Natural killer cell (primary cell): ENCODE results near the gene ULK4. TPM values are rescaled to one million over a fixed set of nuclear protein-coding genes. Genes with fewer than 3 reads are reported as not detected.
A peak's percentile ranks its signal among the peaks of the same experiment; 100 is the strongest.

Experiments
- ATAC-seq, 3 donors: fragments of 150-1000 bp in 2 of 3; fragments of 200-7000 bp in 1 of 3; cut with Tn5 transposase; 1 replicate in 1 of 3; 2 replicates in 2 of 3; pipeline ENCODE4 v1.10.0; 2021; ENCODE audit warnings: mild to moderate bottlenecking in 2 of 3, moderate library complexity in 2 of 3
- DNase-seq, 2 donors: peaks; one replicate each; pipeline versions ENCODE4 v3.0.0 to v3.0.0-alpha.2; 2013 to 2021; ENCODE audit warnings: mixed read lengths in 1 of 2
- H3K27ac ChIP-seq: one replicate; pipeline ENCODE4 v1.5.1; 2013; ENCODE audit warnings: mild to moderate bottlenecking, low read length
- H3K27me3 ChIP-seq: one replicate; pipeline ENCODE4 v1.6.1; 2013; ENCODE audit warnings: low read length; ENCODE audit not compliant: control insufficient read depth, insufficient read depth
- H3K36me3 ChIP-seq: one replicate; pipeline ENCODE4 v1.6.1; 2013; ENCODE audit warnings: low read length; ENCODE audit not compliant: control insufficient read depth, insufficient read depth
- H3K4me1 ChIP-seq: one replicate; pipeline ENCODE4 v1.6.1; 2013; ENCODE audit warnings: low read length; ENCODE audit not compliant: control insufficient read depth, insufficient read depth
- H3K4me3 ChIP-seq: one replicate; pipeline ENCODE4 v1.5.1; 2013; ENCODE audit warnings: low read length
- H3K9me3 ChIP-seq: one replicate; pipeline ENCODE4 v1.6.1; 2013; ENCODE audit warnings: low read length; ENCODE audit not compliant: control insufficient read depth, insufficient read depth
- H3K27ac Mint-ChIP-seq, 2 donors: one replicate each; pipeline ENCODE4 v1.8.0; 2022; ENCODE audit warnings: mild to moderate bottlenecking in 2 of 2, mixed read lengths in 2 of 2, moderate library complexity in 1 of 2
- H3K27me3 Mint-ChIP-seq, 2 donors: one replicate each; pipeline ENCODE4 v1.8.0; 2022; ENCODE audit warnings: low read depth in 2 of 2, mixed read lengths in 2 of 2
- H3K36me3 Mint-ChIP-seq: one replicate; pipeline ENCODE4 v1.8.0; 2022; ENCODE audit warnings: mixed read lengths
- H3K4me1 Mint-ChIP-seq, 2 donors: one replicate each; pipeline ENCODE4 v1.8.0; 2022; ENCODE audit warnings: mixed read lengths in 2 of 2
- H3K4me3 Mint-ChIP-seq: one replicate; pipeline ENCODE4 v1.8.0; 2022; ENCODE audit warnings: mild to moderate bottlenecking, moderate library complexity, mixed read lengths
- H3K9me3 Mint-ChIP-seq, 2 donors: one replicate each; pipeline ENCODE4 v1.8.0; 2022; ENCODE audit warnings: mixed read lengths in 2 of 2
- CTCF ChIP-seq: fragments of 200-600 bp; IDR thresholded peaks from one replicate; pipeline ENCODE4 v1.8.0; 2022; ENCODE audit warnings: antibody characterized with exemption
- WGBS: methylation state at CpG from one replicate; pipeline ENCODE4 v1.1.7; 2013; ENCODE audit warnings: missing lambda C conversion rate; ENCODE audit not compliant: insufficient coverage; 5-methylcytosine and 5-hydroxymethylcytosine counted together
- intact Hi-C: fragments of 100-400 bp; cut with micrococcal nuclease; formaldehyde crosslinking; loops from one replicate; pipeline ENCODE4 v1.14.2; 2022
- total RNA-seq, 4 donors: library from RNA; stranded (reverse); fragments of 120-200 nt in 1 of 4; gene quantifications; one replicate each; pipeline versions ENCODE4 v1.2.3 to v1.2.4, GENCODE V29; 2013 to 2022

Gene ULK4
- total RNA-seq, 3 donors from 2014 or later (not counting 1 experiment from before 2014, with no cell fraction given), result 19.2 to 25.7 (median 21.2) TPM

DNA sequence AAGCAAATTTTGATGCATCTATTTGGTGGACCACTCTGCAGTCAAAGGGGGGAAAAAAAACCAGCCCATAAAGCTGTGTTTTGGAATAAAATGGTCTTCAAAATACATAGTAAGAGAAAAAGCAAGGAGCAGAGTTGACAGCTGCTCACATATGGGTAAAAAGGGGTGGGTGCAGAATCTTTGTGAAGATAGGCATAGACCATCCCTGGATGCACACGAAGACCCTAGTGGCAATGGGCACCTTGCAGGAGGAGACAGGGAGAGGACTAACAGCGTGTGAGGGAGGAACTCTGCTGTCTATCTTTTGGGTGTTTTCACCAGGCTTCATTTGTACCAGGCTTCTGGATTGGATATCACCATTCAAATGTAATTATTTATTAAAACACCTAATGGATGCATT lies 718.7 kb downstream of the ULK4 start:
- H3K4me3 Mint-ChIP-seq, result no peak overlapping the region
- H3K27ac Mint-ChIP-seq, result peak overlapping the region; percentile 43 to 70
- Histone ChIP-seq H3K27ac (no peak overlapping the region), H3K4me1 (no peaks in the 10 kb centered on the region), H3K9me3 (no peaks in the 10 kb centered on the region), H3K27me3 (no peaks in the 10 kb centered on the region), H3K4me3 (no peak overlapping the region), H3K36me3 (peaks cover 34% of the 10 kb centered on the region)
- H3K4me1 Mint-ChIP-seq, result peaks cover 10 to 22% of the 10 kb centered on the region in 2 donors
- intact Hi-C loops, result no loop called here
- no peaks in the 10 kb centered on the region for H3K27me3 Mint-ChIP-seq
- ATAC-seq (peak in 1 of 3 donors; percentile 12), DNase-seq (no peak)
- H3K36me3 Mint-ChIP-seq, result peaks cover 23% of the 10 kb centered on the region
- WGBS, result 98% methylated on average over 2 of the region's 2 CpGs
- no peaks in the 10 kb centered on the region for H3K9me3 Mint-ChIP-seq
- TF ChIP-seq CTCF, result no peak

DNA sequence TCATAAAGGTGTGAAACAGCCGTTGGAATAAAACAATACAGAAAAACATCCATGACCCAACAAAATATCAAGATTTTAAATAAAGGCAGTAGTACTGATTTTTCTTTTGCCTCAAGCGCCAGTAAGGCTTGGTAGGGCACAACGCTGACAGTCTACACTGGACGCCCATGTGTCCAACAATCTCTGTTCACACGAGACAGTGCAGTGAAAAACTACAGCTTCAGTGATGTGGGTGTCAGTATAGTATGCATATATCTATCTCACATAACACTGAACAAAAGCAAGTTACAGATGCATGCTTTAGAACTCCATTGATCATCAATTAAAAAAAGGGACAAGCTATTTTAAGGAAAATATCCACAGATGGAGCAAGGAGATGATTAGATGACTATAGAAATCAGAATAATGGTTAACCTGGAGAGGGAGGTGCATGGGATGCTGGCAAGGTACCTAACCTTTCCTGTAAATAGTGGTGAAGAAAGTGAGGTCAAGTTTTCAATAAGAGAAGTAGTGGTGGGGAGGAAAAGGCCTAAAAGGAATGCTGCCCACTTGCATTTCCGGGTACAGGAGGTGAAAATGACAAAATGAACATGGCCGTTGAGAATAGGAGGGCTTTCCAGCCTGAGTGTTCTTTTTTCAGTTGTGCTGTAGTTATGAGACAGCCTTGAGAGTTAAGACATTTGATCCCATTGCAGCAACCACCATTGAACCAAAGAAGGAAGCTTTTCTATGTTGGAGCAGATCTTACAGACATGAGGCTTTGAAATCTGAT lies 719.9 kb downstream of the ULK4 start:
- intact Hi-C loops, result no loop called here
- 94% methylated on average over 7 of the region's 7 CpGs for WGBS
- H3K27me3 Mint-ChIP-seq, result no peaks in the 10 kb centered on the region
- no peak for DNase-seq
- Histone ChIP-seq H3K27me3 (no peaks in the 10 kb centered on the region), H3K36me3 (peaks cover 45% of the 10 kb centered on the region), H3K4me1 (no peaks in the 10 kb centered on the region), H3K9me3 (no peaks in the 10 kb centered on the region), H3K4me3 (no peak overlapping the region), H3K27ac (no peak overlapping the region)
- H3K4me1 Mint-ChIP-seq, result peaks cover 10 to 22% of the 10 kb centered on the region in 2 donors
- H3K27ac Mint-ChIP-seq, result peak overlapping the region; percentile 43 to 70
- H3K36me3 Mint-ChIP-seq, result peaks cover 35% of the 10 kb centered on the region
- ATAC-seq, result no peak
- H3K4me3 Mint-ChIP-seq, result no peak overlapping the region
- no peak for TF ChIP-seq CTCF
- H3K9me3 Mint-ChIP-seq, result no peaks in the 10 kb centered on the region

DNA sequence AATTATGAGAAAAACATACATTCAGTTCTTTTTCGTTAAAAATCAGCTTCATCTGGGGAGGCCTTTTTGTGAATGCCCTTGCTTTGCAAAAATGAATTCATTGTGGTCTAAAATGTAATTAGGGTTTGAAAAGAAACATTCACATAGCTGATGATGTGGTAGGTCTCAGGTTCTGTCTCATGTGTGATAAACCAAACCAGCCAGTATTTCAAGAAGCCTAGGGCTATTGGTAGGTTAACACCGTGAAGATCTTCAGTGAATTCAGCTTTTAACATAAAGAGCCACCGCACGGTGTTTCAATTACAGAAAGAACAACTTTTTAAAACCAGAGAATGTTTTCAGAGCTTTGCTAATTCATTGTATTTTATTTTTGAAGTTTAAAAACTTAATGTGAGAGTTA lies 720.7 kb downstream of the ULK4 start:
- intact Hi-C loops, result no loop called here
- Mint-ChIP-seq H3K9me3 (no peaks in the 10 kb centered on the region), H3K4me3 (no peak overlapping the region), H3K4me1 (peaks cover 10 to 22% of the 10 kb centered on the region in 2 donors), H3K27me3 (no peaks in the 10 kb centered on the region), H3K27ac (peak overlapping the region; percentile 43 to 70), H3K36me3 (peaks cover 38% of the 10 kb centered on the region)
- H3K27me3 ChIP-seq, result no peaks in the 10 kb centered on the region
- no peaks in the 10 kb centered on the region for H3K4me1 ChIP-seq
- no peak for ATAC-seq
- TF ChIP-seq CTCF, result no peak
- no peaks in the 10 kb centered on the region for H3K9me3 ChIP-seq
- peaks cover 52% of the 10 kb centered on the region for H3K36me3 ChIP-seq
- no peak overlapping the region for H3K27ac ChIP-seq
- WGBS, result 97% methylated on average over 4 of the region's 4 CpGs
- H3K4me3 ChIP-seq, result no peak overlapping the region
- no peak for DNase-seq

DNA sequence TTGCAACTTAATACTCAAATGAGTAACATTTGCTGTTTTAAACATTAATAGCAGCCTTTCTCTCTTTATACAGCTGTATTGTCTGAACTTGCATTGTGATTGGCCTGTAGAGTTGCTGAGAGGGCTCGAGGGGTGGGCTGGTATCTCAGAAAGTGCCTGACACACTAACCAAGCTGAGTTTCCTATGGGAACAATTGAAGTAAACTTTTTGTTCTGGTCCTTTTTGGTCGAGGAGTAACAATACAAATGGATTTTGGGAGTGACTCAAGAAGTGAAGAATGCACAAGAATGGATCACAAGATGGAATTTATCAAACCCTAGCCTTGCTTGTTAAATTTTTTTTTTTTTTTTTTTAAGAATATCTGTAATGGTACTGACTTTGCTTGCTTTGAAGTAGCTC lies 722.3 kb downstream of the ULK4 start:
- H3K4me1 Mint-ChIP-seq, result peaks cover 21 to 30% of the 10 kb centered on the region in 2 donors
- no peaks in the 10 kb centered on the region for H3K27me3 Mint-ChIP-seq
- H3K9me3 Mint-ChIP-seq, result no peaks in the 10 kb centered on the region
- Histone ChIP-seq H3K9me3 (no peaks in the 10 kb centered on the region), H3K27me3 (no peaks in the 10 kb centered on the region), H3K27ac (no peak overlapping the region), H3K4me3 (no peak overlapping the region), H3K4me1 (no peaks in the 10 kb centered on the region), H3K36me3 (peaks cover 65% of the 10 kb centered on the region)
- WGBS, result 90% methylated on average over 2 of the region's 2 CpGs
- DNase-seq (no peak), ATAC-seq (no peak)
- intact Hi-C loops, result no loop called here
- H3K36me3 Mint-ChIP-seq, result peaks cover 51% of the 10 kb centered on the region
- peak overlapping the region; percentile 21 for H3K4me3 Mint-ChIP-seq
- no peak for TF ChIP-seq CTCF
- peak overlapping the region; percentile 5 to 71 for H3K27ac Mint-ChIP-seq
